ENCODE data around the gene UBAP2L. TPM values are rescaled to one million over a fixed set of nuclear protein-coding genes. Genes with fewer than 3 reads are reported as not detected.
"Not testable (repeated sequence)": the region's sequence is repeated elsewhere in the genome, so short reads cannot be mapped to it uniquely, and the experiment has no call there.

Gene UBAP2L
- total and polyA plus RNA-seq, 3 experiments from 2014 or later, result 63.0 to 277 (median 258) TPM

- Mint-ChIP-seq H3K9me3 (no peaks in the 10 kb centered on the region), H3K4me3 (no peak overlapping the region), H3K27me3 (peaks cover 0 to 1% of the 10 kb centered on the region in 2 donors), H3K36me3 (no peaks in the 10 kb centered on the region), H3K27ac (peak overlapping the region in 1 of 8 donors; percentile 70), H3K4me1 (peaks cover 0 to 11% (median 11%) of the 10 kb centered on the region in 3 donors)
- ChIA-PET POLR2A (interaction anchor here (0.6 kb wide), 1 partner anchor 32 kb away, joined by 4 read pairs; no protein-coding TSS in a partner anchor), CTCF (interaction anchor here (1.8 kb wide), 1 partner anchor 19 kb away, joined by 6 read pairs; the partner anchor contains the start of gene ATP8B2)
- no peaks in the 10 kb centered on the region for H3K4me1 ChIP-seq (ENCODE audit: insufficient read depth, low read length)
- no peak overlapping the region for H3K4me3 ChIP-seq (ENCODE audit: low read length)
- H3K27ac ChIP-seq (ENCODE audit: low read depth, low read length), result no peak overlapping the region
- no peak for DNase-seq
- H3K27me3 ChIP-seq (ENCODE audit: insufficient read depth, low read length, poor library complexity, severe bottlenecking), result no peaks in the 10 kb centered on the region
- H3K9me3 ChIP-seq (ENCODE audit: low read length), result no peaks in the 10 kb centered on the region
- H3K36me3 ChIP-seq (ENCODE audit: insufficient read depth, low read length), result no peaks in the 10 kb centered on the region
Observed at GRCh38 chr1:154306151-154306550, 85.4 kb downstream of the UBAP2L start.

- DNase-seq; H3K9me3 ChIP-seq (ENCODE audit: low read length); H3K36me3 ChIP-seq (ENCODE audit: insufficient read depth, low read length); H3K4me3 Mint-ChIP-seq; H3K4me1 ChIP-seq (ENCODE audit: insufficient read depth, low read length); H3K27me3 ChIP-seq (ENCODE audit: insufficient read depth, low read length, poor library complexity, severe bottlenecking); H3K27ac ChIP-seq (ENCODE audit: low read depth, low read length); H3K27me3 Mint-ChIP-seq; H3K4me3 ChIP-seq (ENCODE audit: low read length); POLR2A ChIA-PET; H3K9me3 Mint-ChIP-seq; H3K36me3 Mint-ChIP-seq: not testable (repeated sequence)
- CTCF ChIA-PET, result interaction anchor here (1.7 kb wide), 1 partner anchor 27 kb away, joined by 5 read pairs; no protein-coding TSS in a partner anchor
- Mint-ChIP-seq H3K4me1 (peaks cover 0 to 11% (median 11%) of the 10 kb centered on the region in 3 donors), H3K27ac (peak overlapping the region in 2 of 8 donors; percentile 48 to 56)
Observed at GRCh38 chr1:154307670-154308270, 87.0 kb downstream of the UBAP2L start.

- H3K36me3 ChIP-seq (ENCODE audit: insufficient read depth, low read length); H3K27ac ChIP-seq (ENCODE audit: low read depth, low read length); H3K4me1 ChIP-seq (ENCODE audit: insufficient read depth, low read length); H3K27me3 Mint-ChIP-seq; H3K27me3 ChIP-seq (ENCODE audit: insufficient read depth, low read length, poor library complexity, severe bottlenecking); H3K36me3 Mint-ChIP-seq; H3K9me3 Mint-ChIP-seq; POLR2A ChIA-PET; H3K4me3 Mint-ChIP-seq; DNase-seq; H3K4me3 ChIP-seq (ENCODE audit: low read length); H3K9me3 ChIP-seq (ENCODE audit: low read length): not testable (repeated sequence)
- Mint-ChIP-seq H3K4me1 (peaks cover 0 to 11% (median 11%) of the 10 kb centered on the region in 3 donors), H3K27ac (peak overlapping the region in 1 of 8 donors; percentile 17)
- CTCF ChIA-PET, result interaction anchor here (1.7 kb wide), 1 partner anchor 26 kb away, joined by 5 read pairs; no protein-coding TSS in a partner anchor
Observed at GRCh38 chr1:154309136-154309535, 88.4 kb downstream of the UBAP2L start.

DNA sequence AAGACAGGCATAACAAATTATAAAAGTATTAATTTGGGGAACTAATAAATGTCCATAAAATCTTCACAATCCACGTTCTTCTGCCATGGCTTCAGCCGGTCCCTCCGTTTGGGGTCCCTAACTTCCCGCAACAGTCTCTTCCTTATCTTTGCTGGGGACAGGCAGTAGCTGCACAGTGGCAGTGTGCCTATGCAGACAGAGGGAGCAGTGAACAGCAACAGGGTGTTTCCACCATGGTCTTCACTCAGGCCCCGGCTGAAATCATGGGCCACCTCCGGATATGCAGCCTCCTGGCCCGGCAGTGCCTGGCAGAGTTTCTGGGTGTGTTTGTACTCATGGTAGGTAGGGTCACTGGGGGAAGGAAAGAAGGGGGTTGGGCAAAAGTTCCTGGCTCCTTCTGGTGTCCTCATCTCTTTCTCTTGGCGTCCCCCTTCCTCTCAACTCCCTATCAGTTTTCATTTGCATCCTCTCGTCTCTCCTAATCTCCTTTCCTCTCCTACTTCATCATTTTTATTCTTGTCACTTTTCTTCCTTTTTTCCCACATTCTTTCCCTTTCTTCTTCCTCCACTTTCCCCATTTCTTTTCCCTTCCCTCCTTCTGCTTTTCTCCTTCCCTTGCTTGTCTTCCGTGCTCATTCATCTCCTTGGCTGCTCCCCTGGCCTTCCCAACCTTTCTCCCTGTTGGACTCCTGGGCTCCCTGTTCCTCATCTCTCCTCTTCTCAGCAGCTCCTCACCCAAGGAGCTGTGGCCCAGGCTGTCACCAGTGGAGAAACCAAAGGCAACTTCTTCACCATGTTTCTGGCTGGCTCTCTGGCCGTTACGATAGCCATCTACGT, 91.7 kb downstream of the UBAP2L start:
- H3K27ac Mint-ChIP-seq, result peak overlapping the region in 1 of 8 donors; percentile 93
- CTCF ChIA-PET, result interaction anchor here (1.0 to 1.2 kb wide), 2 partner anchors 15 to 23 kb away, joined by 3 to 4 read pairs; no protein-coding TSS in a partner anchor
- H3K4me3 ChIP-seq (ENCODE audit: low read length); H3K36me3 Mint-ChIP-seq; H3K4me3 Mint-ChIP-seq; H3K9me3 Mint-ChIP-seq; H3K9me3 ChIP-seq (ENCODE audit: low read length); DNase-seq; H3K27me3 ChIP-seq (ENCODE audit: insufficient read depth, low read length, poor library complexity, severe bottlenecking); H3K27ac ChIP-seq (ENCODE audit: low read depth, low read length); H3K4me1 ChIP-seq (ENCODE audit: insufficient read depth, low read length); H3K36me3 ChIP-seq (ENCODE audit: insufficient read depth, low read length); H3K27me3 Mint-ChIP-seq; POLR2A ChIA-PET: not testable (repeated sequence)
- peaks cover 0 to 11% (median 10%) of the 10 kb centered on the region in 3 donors for H3K4me1 Mint-ChIP-seq

- Mint-ChIP-seq H3K36me3 (no peaks in the 10 kb centered on the region), H3K4me1 (peaks cover 0 to 5% (median 4%) of the 10 kb centered on the region in 3 donors), H3K27ac (no peak overlapping the region), H3K27me3 (peaks cover 0 to 4% of the 10 kb centered on the region in 2 donors), H3K4me3 (no peak overlapping the region), H3K9me3 (peaks cover 0 to 6% (median 0%) of the 10 kb centered on the region in 5 donors)
- POLR2A ChIA-PET, result no interaction called here
- CTCF ChIA-PET, result no interaction called here
- H3K9me3 ChIP-seq (ENCODE audit: low read length), result peaks cover 8% of the 10 kb centered on the region
- DNase-seq, result no peak
- no peaks in the 10 kb centered on the region for H3K27me3 ChIP-seq (ENCODE audit: insufficient read depth, low read length, poor library complexity, severe bottlenecking)
- no peak overlapping the region for H3K27ac ChIP-seq (ENCODE audit: low read depth, low read length)
- no peak overlapping the region for H3K4me3 ChIP-seq (ENCODE audit: low read length)
- H3K36me3 ChIP-seq (ENCODE audit: insufficient read depth, low read length), result no peaks in the 10 kb centered on the region
- no peaks in the 10 kb centered on the region for H3K4me1 ChIP-seq (ENCODE audit: insufficient read depth, low read length)
Observed at GRCh38 chr1:154313066-154313356, 92.3 kb downstream of the UBAP2L start.

GRCh38 chr1:154314226-154314625, 93.5 kb downstream of the UBAP2L start:
- H3K27me3 Mint-ChIP-seq; H3K27ac Mint-ChIP-seq; H3K27me3 ChIP-seq (ENCODE audit: insufficient read depth, low read length, poor library complexity, severe bottlenecking); H3K27ac ChIP-seq (ENCODE audit: low read depth, low read length); H3K4me3 Mint-ChIP-seq; POLR2A ChIA-PET; DNase-seq; H3K36me3 ChIP-seq (ENCODE audit: insufficient read depth, low read length); H3K36me3 Mint-ChIP-seq; H3K9me3 Mint-ChIP-seq; H3K4me1 ChIP-seq (ENCODE audit: insufficient read depth, low read length); H3K9me3 ChIP-seq (ENCODE audit: low read length); H3K4me1 Mint-ChIP-seq; H3K4me3 ChIP-seq (ENCODE audit: low read length): not testable (repeated sequence)
- CTCF ChIA-PET, result interaction anchor here (1.0 to 1.9 kb wide), 3 partner anchors 8 to 21 kb away, joined by 3 to 7 read pairs (median 7); partner anchors contain the start of gene ATP8B2

GRCh38 chr1:154316704-154317103, 95.9 kb downstream of the UBAP2L start:
- peaks cover 0 to 1% (median 0%) of the 10 kb centered on the region in 3 donors for H3K36me3 Mint-ChIP-seq
- Histone ChIP-seq H3K27ac (ENCODE audit: low read depth, low read length) (no peak overlapping the region), H3K4me3 (ENCODE audit: low read length) (no peak overlapping the region), H3K36me3 (ENCODE audit: insufficient read depth, low read length) (no peaks in the 10 kb centered on the region), H3K4me1 (ENCODE audit: insufficient read depth, low read length) (no peaks in the 10 kb centered on the region), H3K27me3 (ENCODE audit: insufficient read depth, low read length, poor library complexity, severe bottlenecking) (no peaks in the 10 kb centered on the region), H3K9me3 (ENCODE audit: low read length) (peaks cover 8% of the 10 kb centered on the region)
- H3K27me3 Mint-ChIP-seq, result peaks cover 8% of the 10 kb centered on the region in 2 donors
- DNase-seq, result no peak
- no peak overlapping the region for H3K27ac Mint-ChIP-seq
- H3K4me1 Mint-ChIP-seq, result no peaks in the 10 kb centered on the region
- H3K4me3 Mint-ChIP-seq, result no peak overlapping the region
- POLR2A ChIA-PET, result no interaction called here
- peaks cover 0 to 6% (median 0%) of the 10 kb centered on the region in 5 donors for H3K9me3 Mint-ChIP-seq
- CTCF ChIA-PET, result interaction anchor here (0.6 kb wide), 1 partner anchor 127 kb away, joined by 3 read pairs; no protein-coding TSS in a partner anchor

DNA sequence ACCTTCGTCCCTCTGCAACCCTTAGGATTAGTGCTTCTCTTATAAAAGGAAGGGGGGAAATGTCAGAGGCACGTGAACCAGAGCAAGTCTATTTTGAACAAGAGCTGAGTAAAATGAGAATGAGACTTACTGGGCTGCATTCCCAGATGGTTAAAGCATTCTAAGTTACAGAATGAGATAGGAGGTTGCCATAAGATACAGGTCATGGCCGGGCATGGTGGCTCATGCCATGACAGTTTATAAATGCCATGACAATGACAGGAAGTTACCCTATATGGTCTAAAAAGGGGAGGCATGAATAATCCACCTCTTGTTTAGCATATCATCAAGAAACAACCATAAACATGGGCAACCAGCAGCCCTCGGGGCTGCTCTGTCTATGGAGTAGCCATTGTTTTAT, 97.6 kb downstream of the UBAP2L start:
- CTCF ChIA-PET, result interaction anchor here (1.1 kb wide), 1 partner anchor 15 kb away, joined by 4 read pairs; no protein-coding TSS in a partner anchor
- DNase-seq, result no peak

More for the DNA sequence above, 97.6 kb downstream of the UBAP2L start:
- Histone ChIP-seq H3K27me3 (ENCODE audit: insufficient read depth, low read length, poor library complexity, severe bottlenecking) (no peaks in the 10 kb centered on the region), H3K4me1 (ENCODE audit: insufficient read depth, low read length) (no peaks in the 10 kb centered on the region), H3K9me3 (ENCODE audit: low read length) (peaks cover 8% of the 10 kb centered on the region), H3K36me3 (ENCODE audit: insufficient read depth, low read length) (no peaks in the 10 kb centered on the region), H3K27ac (ENCODE audit: low read depth, low read length) (no peak overlapping the region), H3K4me3 (ENCODE audit: low read length) (no peak overlapping the region)
- no peaks in the 10 kb centered on the region for H3K4me1 Mint-ChIP-seq
- peaks cover 0 to 6% (median 0%) of the 10 kb centered on the region in 5 donors for H3K9me3 Mint-ChIP-seq
- no peak overlapping the region for H3K27ac Mint-ChIP-seq
- H3K36me3 Mint-ChIP-seq, result peaks cover 0 to 1% (median 0%) of the 10 kb centered on the region in 3 donors
- POLR2A ChIA-PET, result interaction anchor here (0.7 kb wide), 1 partner anchor 338 kb away, joined by 3 read pairs; no protein-coding TSS in a partner anchor
- H3K27me3 Mint-ChIP-seq, result peaks cover 8 to 13% of the 10 kb centered on the region in 2 donors
- no peak overlapping the region for H3K4me3 Mint-ChIP-seq

All from CD8-positive, alpha-beta memory T cell (primary cell).